Measurements from ENCODE around the gene ALG10B.
A peak's percentile ranks its signal among the peaks of the same experiment; 100 is the strongest.
"Not testable (repeated sequence)": the region's sequence is repeated elsewhere in the genome, so short reads cannot be mapped to it uniquely, and the experiment has no call there.

The ALG10B gene

GRCh38 chr12:38316391-38317129 lies at the start of gene ALG10B:
Gene ALG10B, plus strand, starts transcription at chr12:38316774. Its CDS starts 120 bp downstream, at chr12:38316894.
- no peaks in the 10 kb centered on the region for H3K9me3 ChIP-seq (ENCODE audit: control insufficient read depth, insufficient read depth, low read length)
- peak within 1 kb of the TSS; percentile 76 for H3K9ac ChIP-seq (ENCODE audit: low read depth, low read length)
- H3K4me1 ChIP-seq (ENCODE audit: insufficient read depth, low read length) = no peaks in the 10 kb centered on the region
- no peaks in the 10 kb centered on the region for H3K36me3 ChIP-seq (ENCODE audit: insufficient read depth, low read length)

DNA sequence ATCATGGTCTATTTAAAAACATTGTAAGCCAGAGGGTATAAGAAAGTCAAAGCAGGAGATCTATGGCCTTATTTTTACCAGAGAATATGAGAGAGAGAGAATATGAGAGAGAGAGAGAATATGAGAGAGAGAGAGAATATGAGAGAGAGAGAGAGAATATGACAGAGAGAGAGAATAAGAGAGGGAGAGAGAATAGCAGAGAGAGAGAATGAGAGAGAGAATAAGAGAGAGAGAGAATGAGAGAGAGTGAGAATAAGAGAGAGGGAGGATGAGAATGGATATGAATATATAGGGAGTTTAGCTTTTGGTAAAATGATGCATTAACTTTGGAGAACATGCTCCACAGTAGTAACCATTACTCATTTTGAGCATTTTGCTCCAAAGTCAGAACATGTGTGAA lies 48.0 kb upstream of the ALG10B start:
- no peaks in the 10 kb centered on the region for H3K36me3 ChIP-seq (ENCODE audit: insufficient read depth, low read length)
- no peaks in the 10 kb centered on the region for H3K4me1 ChIP-seq (ENCODE audit: insufficient read depth, low read length)
- no peak overlapping the region for H3K9ac ChIP-seq (ENCODE audit: low read depth, low read length)
- H3K9me3 ChIP-seq (ENCODE audit: control insufficient read depth, insufficient read depth, low read length) = no peaks in the 10 kb centered on the region

- Histone ChIP-seq H3K9ac (ENCODE audit: low read depth, low read length) (no peak overlapping the region), H3K36me3 (ENCODE audit: insufficient read depth, low read length) (no peaks in the 10 kb centered on the region), H3K9me3 (ENCODE audit: control insufficient read depth, insufficient read depth, low read length) (no peaks in the 10 kb centered on the region), H3K4me1 (ENCODE audit: insufficient read depth, low read length) (no peaks in the 10 kb centered on the region)
Observed at GRCh38 chr12:38269897-38270296, 46.7 kb upstream of the ALG10B start.

DNA sequence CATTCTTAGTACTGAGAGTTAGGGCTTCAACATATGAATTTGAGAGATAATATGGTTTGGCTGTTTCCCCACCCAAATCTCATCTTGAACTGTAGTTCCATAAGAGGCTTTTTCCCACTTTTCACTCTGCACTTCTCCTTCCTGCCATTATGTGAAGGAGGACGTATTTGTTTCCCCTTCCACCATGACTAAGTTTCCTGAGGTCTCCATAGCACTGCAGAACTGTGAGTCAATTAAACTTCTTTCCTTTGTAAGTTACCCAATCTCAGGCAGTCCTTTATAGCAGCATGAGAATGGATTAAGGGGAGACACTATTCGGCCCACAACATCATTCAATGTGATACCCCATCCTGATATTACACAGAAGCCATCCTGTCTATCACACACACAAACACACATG lies 36.8 kb upstream of the ALG10B start:
- Histone ChIP-seq H3K4me1 (ENCODE audit: insufficient read depth, low read length) (no peaks in the 10 kb centered on the region), H3K9me3 (ENCODE audit: control insufficient read depth, insufficient read depth, low read length) (no peaks in the 10 kb centered on the region), H3K36me3 (ENCODE audit: insufficient read depth, low read length) (no peaks in the 10 kb centered on the region), H3K9ac (ENCODE audit: low read depth, low read length) (no peak overlapping the region)

GRCh38 chr12:38282886-38283285 lies 33.7 kb upstream of the ALG10B start:
- Histone ChIP-seq H3K4me1 (ENCODE audit: insufficient read depth, low read length) (no peaks in the 10 kb centered on the region), H3K9me3 (ENCODE audit: control insufficient read depth, insufficient read depth, low read length) (no peaks in the 10 kb centered on the region), H3K9ac (ENCODE audit: low read depth, low read length) (no peak overlapping the region), H3K36me3 (ENCODE audit: insufficient read depth, low read length) (no peaks in the 10 kb centered on the region)

DNA sequence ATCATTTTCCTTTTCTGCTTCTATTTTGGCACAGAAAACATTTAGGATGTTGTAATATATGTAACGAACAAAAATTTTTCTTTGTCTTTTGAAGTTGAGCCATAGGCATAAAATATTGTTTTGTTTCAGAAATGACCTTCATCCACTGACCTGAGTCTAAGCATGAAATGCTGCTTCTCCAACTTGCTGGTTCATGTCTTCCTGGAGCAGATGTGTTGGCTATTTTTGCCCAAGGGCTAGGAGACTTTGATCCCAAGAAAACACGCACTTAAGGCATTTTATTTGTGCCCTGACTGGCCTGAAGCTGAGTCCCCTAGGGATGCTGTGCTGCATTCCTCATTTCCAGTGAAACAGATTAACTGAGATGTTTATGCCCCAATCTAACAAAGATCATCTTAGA lies 27.2 kb upstream of the ALG10B start:
- Histone ChIP-seq H3K36me3 (ENCODE audit: insufficient read depth, low read length) (no peaks in the 10 kb centered on the region), H3K9ac (ENCODE audit: low read depth, low read length) (no peak overlapping the region), H3K4me1 (ENCODE audit: insufficient read depth, low read length) (no peaks in the 10 kb centered on the region), H3K9me3 (ENCODE audit: control insufficient read depth, insufficient read depth, low read length) (no peaks in the 10 kb centered on the region)

GRCh38 chr12:38291160-38291559 lies 25.4 kb upstream of the ALG10B start:
- Histone ChIP-seq H3K36me3 (ENCODE audit: insufficient read depth, low read length) (no peaks in the 10 kb centered on the region), H3K4me1 (ENCODE audit: insufficient read depth, low read length) (no peaks in the 10 kb centered on the region), H3K9me3 (ENCODE audit: control insufficient read depth, insufficient read depth, low read length) (no peaks in the 10 kb centered on the region), H3K9ac (ENCODE audit: low read depth, low read length) (no peak overlapping the region)

GRCh38 chr12:38302972-38303371 lies 13.6 kb upstream of the ALG10B start:
- H3K4me1 ChIP-seq (ENCODE audit: insufficient read depth, low read length); H3K36me3 ChIP-seq (ENCODE audit: insufficient read depth, low read length); H3K9me3 ChIP-seq (ENCODE audit: control insufficient read depth, insufficient read depth, low read length); H3K9ac ChIP-seq (ENCODE audit: low read depth, low read length): not testable (repeated sequence)

DNA sequence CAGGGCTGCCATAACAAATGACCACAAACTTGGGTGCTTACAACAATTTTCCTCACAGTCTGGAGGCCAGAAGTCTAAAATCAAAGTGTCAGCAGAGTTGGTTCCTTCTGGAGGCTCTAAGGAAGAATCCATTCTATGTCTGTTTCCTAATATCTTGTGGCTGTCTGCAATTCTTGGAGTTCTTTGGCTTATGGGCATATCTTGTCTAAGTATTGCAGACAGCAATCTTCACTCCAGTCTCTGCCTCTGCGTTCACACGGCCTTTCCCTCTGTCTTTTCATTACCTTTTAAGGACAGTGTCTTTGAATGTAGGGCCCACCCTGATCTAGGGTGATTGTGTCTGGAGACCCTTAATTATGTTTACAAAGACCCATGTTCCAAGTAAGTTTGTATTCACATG lies 5.4 kb downstream of the ALG10B start:
- not testable (repeated sequence) for H3K4me1 ChIP-seq (ENCODE audit: insufficient read depth, low read length); H3K36me3 ChIP-seq (ENCODE audit: insufficient read depth, low read length); H3K9me3 ChIP-seq (ENCODE audit: control insufficient read depth, insufficient read depth, low read length); H3K9ac ChIP-seq (ENCODE audit: low read depth, low read length)

- H3K36me3 ChIP-seq (ENCODE audit: insufficient read depth, low read length) = no peaks in the 10 kb centered on the region
- H3K4me1 ChIP-seq (ENCODE audit: insufficient read depth, low read length) = no peaks in the 10 kb centered on the region
- no peaks in the 10 kb centered on the region for H3K9me3 ChIP-seq (ENCODE audit: control insufficient read depth, insufficient read depth, low read length)
- H3K9ac ChIP-seq (ENCODE audit: low read depth, low read length) = no peak overlapping the region
Observed at GRCh38 chr12:38324912-38325311, 8.3 kb downstream of the ALG10B start.

DNA sequence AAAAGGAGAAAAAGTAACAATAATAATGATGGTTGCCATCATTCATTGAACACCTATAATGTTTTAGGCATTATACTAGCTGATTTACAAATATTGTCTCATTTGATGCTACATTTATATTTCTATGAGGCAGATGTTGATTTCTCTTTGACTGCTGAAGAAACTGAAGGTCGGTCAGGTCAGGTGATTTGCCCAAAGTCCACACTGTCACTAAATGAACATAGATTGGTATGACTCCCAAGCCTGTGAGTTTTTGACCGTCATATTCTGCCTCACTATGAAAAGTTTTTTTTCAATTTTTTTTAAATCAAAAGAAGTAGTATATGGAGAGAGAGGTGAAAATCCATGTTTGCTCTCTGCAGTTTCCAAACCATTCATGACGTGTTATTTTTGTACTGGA lies 10.8 kb downstream of the ALG10B start:
- no peaks in the 10 kb centered on the region; the same call in 1 of the 2 replicates for H3K9me3 ChIP-seq (ENCODE audit: control insufficient read depth, insufficient read depth, low read length)
- no peaks in the 10 kb centered on the region for H3K36me3 ChIP-seq (ENCODE audit: insufficient read depth, low read length)
- H3K4me1 ChIP-seq (ENCODE audit: insufficient read depth, low read length) = no peaks in the 10 kb centered on the region
- H3K9ac ChIP-seq (ENCODE audit: low read depth, low read length) = no peak overlapping the region

GRCh38 chr12:38328306-38328895 lies 11.8 kb downstream of the ALG10B start:
- Histone ChIP-seq H3K4me1 (ENCODE audit: insufficient read depth, low read length) (no peaks in the 10 kb centered on the region), H3K36me3 (ENCODE audit: insufficient read depth, low read length) (no peaks in the 10 kb centered on the region), H3K9me3 (ENCODE audit: control insufficient read depth, insufficient read depth, low read length) (no peaks in the 10 kb centered on the region; the same call in 1 of the 2 replicates), H3K9ac (ENCODE audit: low read depth, low read length) (no peak overlapping the region)

DNA sequence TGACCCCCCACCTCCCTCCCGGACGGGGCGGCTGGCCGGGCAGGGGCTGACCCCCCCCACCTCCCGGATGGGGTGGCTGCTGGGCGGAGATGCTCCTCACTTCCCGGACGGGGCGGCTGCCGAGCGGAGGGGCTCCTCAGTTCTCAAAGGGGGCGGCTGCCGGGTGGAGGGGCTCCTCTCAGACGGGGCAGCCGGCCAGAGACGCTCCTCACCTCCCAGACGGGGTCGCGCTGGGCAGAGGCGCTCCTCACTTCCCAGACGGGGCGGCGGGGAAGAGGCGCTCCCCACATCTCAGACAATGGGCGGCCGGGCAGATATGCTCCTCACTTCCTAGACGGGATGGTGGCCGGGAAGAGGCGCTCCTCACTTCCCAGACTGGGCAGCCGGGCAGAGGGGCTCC lies 13.8 kb downstream of the ALG10B start:
- not testable (repeated sequence) for H3K36me3 ChIP-seq (ENCODE audit: insufficient read depth, low read length); H3K9me3 ChIP-seq (ENCODE audit: control insufficient read depth, insufficient read depth, low read length); H3K4me1 ChIP-seq (ENCODE audit: insufficient read depth, low read length); H3K9ac ChIP-seq (ENCODE audit: low read depth, low read length)

DNA sequence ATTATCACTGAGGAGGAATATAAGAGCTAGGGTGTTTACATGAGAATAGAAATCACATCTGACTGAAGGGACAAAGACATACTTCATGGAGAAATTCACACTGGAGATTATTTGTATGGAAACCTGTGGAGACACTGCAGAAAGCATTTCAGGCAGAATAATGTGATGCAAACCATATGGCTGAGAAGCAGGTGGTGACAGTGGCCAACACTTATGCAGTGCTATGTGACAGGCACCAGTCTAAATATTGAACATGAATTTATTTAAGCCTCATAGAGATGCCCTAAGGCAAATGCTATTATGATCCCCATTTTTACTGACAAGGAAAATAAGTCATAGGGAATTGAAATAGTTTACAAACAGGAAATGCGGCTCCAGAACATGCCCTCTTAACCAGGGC lies 16.2 kb downstream of the ALG10B start:
- no peaks in the 10 kb centered on the region for H3K4me1 ChIP-seq (ENCODE audit: insufficient read depth, low read length)
- H3K9ac ChIP-seq (ENCODE audit: low read depth, low read length) = no peak overlapping the region
- H3K36me3 ChIP-seq (ENCODE audit: insufficient read depth, low read length) = no peaks in the 10 kb centered on the region
- no peaks in the 10 kb centered on the region; the same call in 1 of the 2 replicates for H3K9me3 ChIP-seq (ENCODE audit: control insufficient read depth, insufficient read depth, low read length)

DNA sequence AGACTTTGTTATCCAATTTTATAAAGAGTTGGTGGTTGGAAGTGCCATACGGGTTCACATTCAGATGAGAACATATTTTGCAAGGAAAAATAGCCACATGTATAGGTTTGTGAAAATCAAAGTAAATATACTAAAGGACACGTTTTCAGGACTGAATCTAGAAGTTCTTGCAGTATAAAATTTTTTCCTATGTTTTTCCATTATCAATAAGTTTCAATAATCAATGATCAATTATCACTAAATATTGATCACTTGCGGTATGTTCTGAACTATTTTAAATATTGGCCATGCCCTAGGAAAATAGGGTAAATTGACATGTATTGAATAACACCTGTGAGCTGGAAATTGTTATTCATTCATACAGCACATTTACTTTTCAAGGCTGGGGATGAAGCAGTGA lies 25.9 kb downstream of the ALG10B start:
- Histone ChIP-seq H3K4me1 (ENCODE audit: insufficient read depth, low read length) (no peaks in the 10 kb centered on the region), H3K36me3 (ENCODE audit: insufficient read depth, low read length) (no peaks in the 10 kb centered on the region), H3K9me3 (ENCODE audit: control insufficient read depth, insufficient read depth, low read length) (no peaks in the 10 kb centered on the region), H3K9ac (ENCODE audit: low read depth, low read length) (no peak overlapping the region)

Measured in ES-I3 (cell line).